CD4-positive, alpha-beta T cell treated with Interferon alpha-2 for 1 hour (primary cell): Measurements from ENCODE around the gene MUC6.

Experiments
- DNase-seq, 2 donors: peaks; one replicate each; pipeline ENCODE4 v3.0.0-alpha.2; 2020 to 2022

The MUC6 gene

GRCh38 chr11:1036303-1036923 is at the start of gene MUC6:
Gene MUC6 (minus strand): TSS chr11:1036718. CDS start chr11:1036655, 63 bp downstream.
- DNase-seq, result no peak

GRCh38 chr11:1085440-1086170 is 49.1 kb upstream of the MUC6 start:
- no peak for DNase-seq

- DNase-seq, result no peak
These were observed 48.3 kb upstream of the MUC6 start for GRCh38 chr11:1084561-1085439.

GRCh38 chr11:1083621-1084551 is 47.4 kb upstream of the MUC6 start:
- no peak for DNase-seq

- DNase-seq, result no peak
These were observed 46.5 kb upstream of the MUC6 start for GRCh38 chr11:1082728-1083620.

- no peak for DNase-seq
These were observed 45.8 kb upstream of the MUC6 start for GRCh38 chr11:1082346-1082727.

GRCh38 chr11:1081601-1082311 is 45.2 kb upstream of the MUC6 start:
- no peak for DNase-seq

GRCh38 chr11:1078191-1078601 is 41.7 kb upstream of the MUC6 start:
- no peak for DNase-seq

GRCh38 chr11:1077417-1078119 is 41.0 kb upstream of the MUC6 start:
- DNase-seq, result no peak

GRCh38 chr11:1077033-1077416 is 40.5 kb upstream of the MUC6 start:
- no peak for DNase-seq

GRCh38 chr11:1076061-1076665 is 39.6 kb upstream of the MUC6 start:
- no peak for DNase-seq

- DNase-seq, result no peak
These were observed 38.9 kb upstream of the MUC6 start for GRCh38 chr11:1075341-1075911.

- no peak for DNase-seq
These were observed 38.0 kb upstream of the MUC6 start, which contains the start of gene MUC2 for GRCh38 chr11:1074244-1075221. Gene MUC2 (plus strand): TSS chr11:1074874.

GRCh38 chr11:1073851-1074243 is 37.3 kb upstream of the MUC6 start:
- DNase-seq, result no peak

GRCh38 chr11:1073261-1073724 is 36.8 kb upstream of the MUC6 start:
- DNase-seq, result no peak

GRCh38 chr11:1072821-1073231 is 36.3 kb upstream of the MUC6 start:
- no peak for DNase-seq

GRCh38 chr11:1072116-1072820 is 35.8 kb upstream of the MUC6 start:
- no peak for DNase-seq
